D341Med (cell line): ENCODE data around the gene WDR54.
"Not testable (repeated sequence)": the region's sequence is repeated elsewhere in the genome, so short reads cannot be mapped to it uniquely, and the experiment has no call there.

Experiments used
- DNase-seq: peaks from one replicate; pipeline ENCODE4 v3.0.0; 2012; ENCODE audit warnings: low spot score

WDR54 gene

DNA sequence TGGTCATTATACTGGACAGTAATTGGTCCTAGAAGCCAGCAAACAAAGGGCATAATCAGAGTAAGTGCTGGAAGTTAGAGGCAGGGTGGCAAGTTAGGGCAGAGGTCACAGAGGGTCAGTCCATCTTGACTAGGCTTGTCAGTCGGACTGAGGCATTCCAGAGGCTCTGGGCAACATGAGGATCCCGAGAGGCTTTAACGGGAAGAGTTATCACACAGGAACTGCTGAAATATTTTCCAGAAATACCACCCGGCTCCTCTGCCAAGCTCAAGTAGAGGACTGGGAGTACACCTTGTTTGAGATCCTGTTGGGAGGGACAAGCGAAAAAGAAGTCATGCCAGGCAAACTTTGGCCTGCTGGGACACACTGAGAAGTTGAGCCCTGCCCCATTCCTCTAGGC, 13.8 kb upstream of the WDR54 start:
- no peak for DNase-seq

DNA sequence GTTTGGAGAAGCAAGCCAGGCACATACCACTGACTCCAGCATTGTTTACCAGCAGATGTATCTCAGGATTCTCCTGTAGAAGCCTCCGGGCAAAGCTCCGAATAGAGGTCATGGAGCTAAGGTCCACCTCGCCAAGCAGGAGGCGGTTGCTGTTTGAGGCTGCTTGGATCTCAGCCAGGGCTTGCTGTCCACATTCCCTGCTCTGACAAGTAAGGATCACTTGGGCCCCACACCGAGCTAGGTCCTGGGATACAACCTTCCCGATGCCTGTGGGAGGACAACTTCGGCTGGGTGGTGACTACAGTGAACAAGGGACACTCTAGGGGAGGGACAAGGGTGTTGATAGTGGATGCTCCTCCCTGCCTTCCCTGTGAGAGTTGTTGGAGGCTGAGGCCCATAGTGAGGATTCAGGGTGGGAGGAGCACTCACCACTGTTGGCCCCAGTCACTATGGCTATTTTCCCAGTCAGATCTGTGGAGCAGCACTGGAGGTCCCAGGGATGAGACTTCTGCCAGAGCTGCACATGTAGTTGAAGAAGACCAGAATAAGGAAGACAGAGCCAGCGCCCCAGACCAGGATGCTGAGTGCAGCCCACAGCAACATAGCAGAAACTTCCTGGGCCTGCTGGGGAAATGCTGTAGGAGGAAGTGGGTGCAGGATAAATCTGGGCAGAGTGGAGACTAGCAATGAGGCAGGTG, 8.4 kb upstream of the WDR54 start:
- DNase-seq = no peak

DNA sequence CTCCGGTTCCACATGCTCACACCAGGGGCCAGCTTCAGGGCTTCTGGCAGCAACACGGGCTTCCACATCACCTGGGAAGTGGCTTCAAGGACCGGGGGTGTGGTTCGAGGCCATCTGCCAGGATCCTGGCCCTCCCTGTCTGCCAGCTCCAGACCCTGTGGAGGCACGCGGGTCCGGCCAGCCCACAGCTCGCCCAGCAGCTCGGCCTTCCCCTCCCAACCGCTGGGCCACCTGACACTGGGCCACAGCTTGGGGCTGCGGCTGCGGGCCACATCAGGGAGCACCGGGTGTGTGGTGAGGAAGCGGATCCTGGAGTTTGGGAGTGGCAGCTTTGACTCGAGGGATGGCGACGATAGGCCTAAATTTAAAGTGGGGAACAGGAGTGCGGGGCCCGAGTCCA, 7.1 kb upstream of the WDR54 start:
- DNase-seq = no peak

DNA sequence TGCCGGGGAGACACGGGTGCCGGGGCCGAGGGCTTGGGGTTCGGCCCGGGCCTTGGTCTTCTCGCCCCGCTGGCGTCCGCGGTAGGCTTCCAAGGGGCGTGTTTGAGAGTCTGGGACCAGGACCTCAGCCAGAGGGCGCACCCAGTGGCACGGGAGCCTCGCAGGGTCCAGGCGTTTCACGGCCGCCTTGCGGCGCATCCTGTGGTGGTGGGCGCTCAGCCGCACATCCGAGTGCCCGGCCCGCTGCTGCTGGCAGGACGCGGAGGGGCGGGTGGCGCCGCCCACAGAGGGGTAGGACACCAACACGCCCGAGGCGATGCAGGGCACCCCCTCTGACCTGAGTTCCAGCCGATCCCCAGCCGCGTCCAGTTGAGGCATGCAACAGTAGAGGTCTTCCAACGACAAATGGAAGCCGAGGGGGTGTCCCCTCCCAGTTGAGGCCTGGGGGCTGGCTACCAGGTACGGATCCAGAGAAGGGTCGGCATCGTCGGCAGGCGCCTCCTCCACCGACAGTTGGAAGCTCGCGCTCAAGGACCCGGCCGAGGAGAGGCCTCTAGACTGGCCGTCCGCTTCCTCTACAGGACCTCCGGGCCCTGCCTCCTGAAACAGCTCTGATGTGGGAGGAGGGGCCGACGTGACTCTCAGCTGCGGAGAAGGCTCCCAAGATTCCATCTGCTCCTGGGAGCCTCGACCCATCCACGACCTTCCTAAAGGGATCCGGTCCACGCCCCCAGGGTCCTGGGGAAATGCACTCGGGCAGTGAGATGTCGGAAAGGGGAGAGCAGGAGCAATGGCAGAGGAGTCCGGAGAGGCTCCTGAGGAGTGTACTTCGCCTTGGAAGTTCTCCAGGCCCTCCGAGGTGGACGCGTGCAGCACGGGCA, 6.4 kb upstream of the WDR54 start:
- no peak for DNase-seq

DNA sequence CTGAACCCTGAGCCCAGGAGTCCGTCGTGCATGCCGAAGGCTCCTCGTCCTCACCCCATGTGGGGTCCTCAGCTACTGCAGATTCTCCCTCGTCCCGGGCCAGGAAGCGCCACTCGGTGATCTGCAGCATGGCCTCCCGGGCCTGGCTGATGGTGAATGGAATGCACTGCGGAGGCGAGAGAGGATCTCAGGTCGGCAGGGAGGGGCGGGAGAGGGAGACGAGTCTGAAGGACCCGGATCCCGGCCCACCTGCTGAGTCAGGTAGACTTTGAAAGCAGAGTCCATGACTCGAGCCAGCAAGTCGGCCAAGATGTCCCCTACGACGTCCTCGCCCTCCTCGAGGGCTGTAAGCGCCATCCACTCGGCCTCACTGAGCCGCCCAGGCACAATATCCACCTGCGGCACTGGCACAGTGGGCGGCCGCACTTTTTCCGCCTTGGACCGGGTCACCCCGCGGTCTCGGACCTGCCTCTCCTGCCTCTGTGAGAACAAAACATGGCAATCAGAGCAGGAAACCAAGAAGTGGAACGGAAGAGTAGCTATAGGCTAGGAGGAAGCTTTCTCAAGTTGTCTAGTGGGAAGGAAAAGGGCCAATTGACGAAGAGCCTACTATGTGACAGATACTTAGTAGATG, 5.7 kb upstream of the WDR54 start:
- peak; percentile 14 for DNase-seq

DNA sequence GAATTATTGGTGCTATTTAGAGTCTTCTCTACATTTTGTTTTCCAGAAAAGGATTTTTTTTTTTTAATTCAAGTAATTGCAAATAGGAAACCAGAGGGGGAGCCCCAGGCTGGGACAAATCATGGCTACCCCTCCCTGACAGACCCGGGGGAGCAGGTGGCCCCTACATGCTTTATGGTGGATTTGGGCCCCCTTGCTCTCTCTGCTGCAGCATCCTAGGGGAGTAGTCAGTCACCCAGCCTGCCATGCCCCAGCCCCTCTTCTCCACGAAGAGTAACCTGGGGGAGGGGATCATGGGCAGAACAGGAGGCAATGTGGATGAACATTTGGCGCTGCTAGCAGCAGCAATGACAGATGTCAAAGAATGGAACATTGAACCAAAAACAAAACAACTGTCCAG, 4.8 kb upstream of the WDR54 start:
- peak; percentile 13 for DNase-seq

DNA sequence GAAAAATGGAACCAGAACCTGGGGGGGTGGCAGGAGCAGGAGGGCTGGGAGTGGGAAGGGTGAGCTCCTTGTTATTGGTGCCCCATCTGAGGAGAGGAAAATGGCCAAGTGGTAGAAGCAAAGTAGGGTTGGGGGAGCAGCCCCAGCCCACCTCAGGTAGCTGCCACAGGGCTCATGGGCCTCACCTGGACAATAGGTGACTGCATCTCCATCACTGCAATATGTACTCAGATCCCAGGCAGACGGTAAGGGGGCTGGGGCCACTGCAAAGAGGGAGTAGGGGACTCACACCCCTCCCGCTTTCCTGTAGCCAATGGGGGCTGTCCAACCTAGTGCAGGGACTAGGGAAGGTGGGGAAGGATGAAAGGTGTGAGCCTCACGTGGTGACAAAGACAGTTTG, 4.3 kb upstream of the WDR54 start:
- no peak for DNase-seq

DNA sequence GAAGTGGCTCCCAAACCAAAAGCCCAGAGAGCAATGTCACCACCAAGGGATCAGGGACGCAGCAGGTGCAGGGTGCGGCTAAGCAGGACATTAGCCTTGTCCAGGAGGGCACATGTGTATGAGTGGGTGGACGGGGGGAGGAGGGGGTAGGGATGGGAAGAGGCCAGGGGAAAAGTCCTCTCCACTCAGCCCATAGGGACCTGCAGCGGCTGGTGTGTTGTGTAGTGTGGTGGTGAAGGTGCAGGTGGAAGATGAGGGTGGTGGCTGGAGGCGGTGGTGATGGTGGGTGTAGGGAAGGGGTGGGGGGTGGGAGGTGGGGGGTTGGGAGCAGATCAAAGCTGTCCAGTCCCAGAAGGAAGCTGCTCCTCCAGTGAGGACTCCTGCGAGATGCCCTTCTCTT, 3.8 kb upstream of the WDR54 start:
- DNase-seq = no peak

DNA sequence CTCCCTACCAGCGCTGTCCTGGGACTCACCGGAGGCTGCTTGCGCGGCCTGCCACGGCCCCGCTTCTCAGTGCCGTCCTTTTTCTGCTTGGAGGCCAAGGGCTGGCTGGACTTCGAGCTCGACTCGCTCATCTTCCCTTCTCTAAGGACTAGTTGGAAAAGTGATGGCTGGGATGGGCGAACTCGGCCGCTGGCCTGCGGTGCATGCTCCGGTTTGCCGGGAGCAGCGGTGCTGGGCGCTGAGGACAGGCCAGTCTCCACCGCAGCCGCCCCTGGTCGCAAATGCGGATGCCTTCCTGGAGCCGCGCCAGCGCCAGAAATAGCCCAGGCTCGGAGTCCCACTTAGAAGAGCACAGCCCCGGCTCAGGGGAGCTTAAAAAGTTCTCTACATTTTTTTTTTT, 3.2 kb upstream of the WDR54 start:
- DNase-seq = no peak

DNA sequence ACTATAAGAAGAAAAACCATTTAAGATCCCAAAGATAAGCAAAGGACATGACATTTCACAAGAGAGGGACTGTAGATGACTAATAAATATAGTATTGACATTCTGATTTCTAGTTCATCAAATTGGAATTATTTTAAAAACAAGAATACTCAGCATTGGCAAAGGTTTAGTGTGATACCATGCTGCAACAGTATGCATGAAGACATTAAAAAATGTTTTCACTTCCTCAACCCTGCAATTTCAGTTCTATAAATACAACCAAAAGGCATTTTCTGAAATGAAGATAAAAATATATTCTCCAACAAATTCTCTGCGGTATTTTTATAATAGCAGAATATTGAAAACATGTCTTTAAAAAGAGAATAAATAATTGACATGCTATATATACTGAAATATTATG, 2.2 kb upstream of the WDR54 start:
- no peak for DNase-seq

DNA sequence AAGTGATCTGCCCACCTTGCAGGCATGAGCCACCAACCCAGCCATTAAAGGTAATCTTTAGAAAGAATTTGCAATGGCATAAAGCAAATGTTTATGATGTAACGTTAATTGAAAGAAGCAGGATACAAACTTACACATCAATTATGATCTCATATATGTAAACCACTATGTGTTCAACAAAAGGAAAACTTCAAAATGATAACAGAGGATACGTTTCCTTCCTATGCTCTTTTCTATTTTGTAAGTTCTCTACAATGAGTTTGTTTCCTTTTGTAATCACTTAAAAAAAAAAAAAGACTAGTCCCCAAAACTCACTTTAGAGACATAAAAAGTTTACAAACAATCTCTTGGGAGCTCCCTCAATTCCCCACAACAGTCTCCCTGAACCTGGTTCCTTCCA, 1.5 kb upstream of the WDR54 start:
- no peak for DNase-seq

DNA sequence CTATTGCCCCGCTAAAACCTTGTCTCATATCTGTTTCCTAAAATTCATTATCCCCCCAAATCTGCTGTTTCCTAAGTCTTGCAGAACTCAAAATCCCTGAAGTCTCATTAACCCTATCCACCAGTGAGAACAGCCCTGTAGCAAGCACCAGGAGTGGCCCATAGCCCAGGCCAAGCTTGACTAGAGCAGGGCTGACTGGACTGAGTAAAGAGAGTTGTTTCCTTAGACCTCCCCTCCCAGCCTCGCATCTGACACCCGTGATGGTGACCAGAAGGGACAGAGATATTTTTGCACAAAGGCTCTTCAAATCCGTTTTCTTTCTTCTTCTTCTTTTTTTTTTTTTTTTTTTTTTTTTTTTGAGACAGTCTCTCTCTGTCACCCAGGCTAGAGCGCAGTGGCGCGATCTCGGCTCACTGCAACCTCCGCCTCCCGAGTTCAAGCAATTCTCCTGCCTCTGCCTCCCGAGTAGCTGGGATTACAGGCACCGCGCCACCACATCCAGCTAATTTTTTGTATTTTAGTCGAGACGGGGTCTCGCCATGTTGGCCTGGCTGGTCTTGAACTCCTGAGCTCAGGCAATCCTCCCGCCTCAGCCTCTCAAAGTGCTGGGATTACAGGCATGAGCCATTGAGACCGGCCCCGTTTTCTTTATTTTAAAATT, 957 bp upstream of the WDR54 start:
- DNase-seq = not testable (repeated sequence)

DNA sequence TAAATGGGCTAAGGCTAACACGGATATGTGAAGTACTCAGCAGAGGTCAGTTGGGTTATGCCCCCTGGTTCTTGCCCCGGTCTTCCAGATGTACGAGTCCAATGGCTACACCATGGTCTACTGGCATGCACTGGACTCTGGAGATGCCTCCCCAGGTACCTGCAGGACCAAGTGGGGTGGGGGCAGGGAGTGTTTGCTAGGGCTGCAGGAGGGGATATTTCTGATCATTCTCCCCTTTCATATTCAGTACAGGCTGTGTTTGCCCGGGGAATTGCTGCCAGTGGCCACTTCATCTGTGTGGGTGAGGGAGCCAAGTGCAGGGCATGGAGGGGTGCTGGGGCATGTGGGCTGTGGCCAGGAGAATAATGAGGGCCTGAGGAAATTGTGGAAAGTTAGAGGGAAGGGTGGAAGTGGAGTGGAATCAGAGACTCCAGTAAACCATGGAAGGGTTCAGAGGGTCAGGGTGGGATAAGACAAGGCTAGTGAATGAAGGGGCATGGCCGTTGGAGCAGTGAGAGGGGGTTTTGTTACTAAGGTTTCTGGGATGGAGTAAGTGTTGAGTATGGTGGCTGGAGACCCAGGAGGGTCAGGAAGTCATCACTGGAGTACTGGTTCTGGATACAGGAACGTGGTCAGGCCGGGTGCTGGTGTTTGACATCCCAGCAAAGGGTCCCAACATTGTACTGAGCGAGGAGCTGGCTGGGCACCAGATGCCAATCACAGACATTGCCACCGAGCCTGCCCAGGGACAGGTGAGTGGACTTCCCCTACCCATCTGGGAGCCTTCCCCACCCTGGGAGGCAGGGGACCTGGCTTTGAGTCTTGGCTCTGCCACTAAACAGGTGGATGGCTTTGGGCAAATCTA, 1.9 kb downstream of the WDR54 start:
- no peak for DNase-seq

DNA sequence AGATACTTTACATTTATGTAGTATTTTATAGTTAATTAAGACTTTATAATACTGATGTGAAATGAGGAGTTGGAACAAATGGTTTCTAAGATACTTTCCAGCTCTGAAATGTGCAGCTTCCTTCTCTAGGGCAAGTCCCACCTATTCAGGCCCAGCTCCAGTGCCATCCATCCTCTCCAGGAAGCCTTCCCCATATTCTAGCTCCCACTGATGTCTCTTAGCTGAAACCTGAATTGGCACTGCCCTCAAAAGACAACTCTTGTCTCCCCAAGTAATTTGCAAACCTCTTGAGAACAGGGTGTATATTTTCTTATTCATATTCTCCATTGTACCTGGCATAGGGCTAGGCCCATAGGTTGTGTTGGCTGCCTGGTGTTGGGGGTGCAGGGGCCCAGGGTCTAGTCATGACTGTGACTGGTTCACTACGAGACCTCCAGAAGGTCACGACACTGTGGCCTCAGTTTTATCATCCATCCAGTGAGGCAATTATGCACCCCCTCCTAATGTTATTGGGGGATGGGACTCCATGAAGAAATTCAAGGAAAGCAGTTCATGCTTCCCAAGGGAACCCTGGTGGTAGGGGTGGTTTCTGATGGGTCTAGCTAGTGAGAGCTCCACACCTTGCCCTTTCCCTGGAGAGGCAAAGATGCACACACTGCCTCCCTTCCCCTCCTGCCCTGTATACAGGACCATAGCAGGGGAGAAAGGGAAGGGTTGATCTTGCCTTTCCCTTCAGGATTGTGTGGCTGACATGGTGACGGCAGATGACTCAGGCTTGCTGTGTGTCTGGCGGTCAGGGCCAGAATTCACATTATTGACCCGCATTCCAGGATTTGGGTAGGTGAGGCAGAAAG, 2.8 kb downstream of the WDR54 start:
- no peak for DNase-seq

DNA sequence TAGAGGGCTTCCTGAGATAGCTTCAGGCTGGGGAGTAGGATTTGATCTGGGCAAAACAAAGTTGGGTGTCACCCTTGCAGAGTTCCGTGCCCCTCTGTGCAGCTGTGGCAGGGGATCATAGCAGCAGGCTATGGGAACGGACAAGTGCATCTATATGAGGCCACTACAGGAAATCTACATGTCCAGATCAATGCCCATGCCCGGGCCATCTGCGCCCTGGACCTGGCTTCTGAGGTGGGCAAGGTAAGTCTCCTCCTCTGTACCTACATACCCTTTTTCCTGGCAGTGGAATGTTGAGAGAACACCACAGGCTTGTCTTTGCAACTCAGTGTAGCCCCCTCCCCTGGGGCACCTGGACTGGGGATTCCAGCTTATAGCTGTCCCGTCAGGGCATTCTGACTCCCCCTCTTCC, 3.5 kb downstream of the WDR54 start:
- no peak for DNase-seq

DNA sequence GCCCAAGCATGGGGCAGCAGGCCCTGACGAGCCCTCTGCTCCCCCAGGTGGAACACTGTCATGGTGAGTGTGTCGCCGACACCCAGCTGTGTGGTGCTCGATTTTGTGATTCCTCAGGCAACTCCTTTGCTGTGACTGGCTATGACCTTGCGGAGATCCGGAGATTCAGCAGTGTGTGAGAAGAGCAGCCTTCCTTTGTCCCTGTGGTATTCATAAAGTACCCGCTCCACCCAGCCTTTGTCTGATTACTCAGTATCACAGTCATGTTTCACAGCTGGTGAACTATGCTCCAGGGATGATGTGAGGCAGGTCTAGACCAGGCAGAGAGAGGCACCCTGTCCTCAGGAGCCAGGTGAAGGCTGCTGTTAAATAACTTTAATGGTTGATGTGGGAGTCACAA, 4.0 kb downstream of the WDR54 start:
- no peak for DNase-seq

DNA sequence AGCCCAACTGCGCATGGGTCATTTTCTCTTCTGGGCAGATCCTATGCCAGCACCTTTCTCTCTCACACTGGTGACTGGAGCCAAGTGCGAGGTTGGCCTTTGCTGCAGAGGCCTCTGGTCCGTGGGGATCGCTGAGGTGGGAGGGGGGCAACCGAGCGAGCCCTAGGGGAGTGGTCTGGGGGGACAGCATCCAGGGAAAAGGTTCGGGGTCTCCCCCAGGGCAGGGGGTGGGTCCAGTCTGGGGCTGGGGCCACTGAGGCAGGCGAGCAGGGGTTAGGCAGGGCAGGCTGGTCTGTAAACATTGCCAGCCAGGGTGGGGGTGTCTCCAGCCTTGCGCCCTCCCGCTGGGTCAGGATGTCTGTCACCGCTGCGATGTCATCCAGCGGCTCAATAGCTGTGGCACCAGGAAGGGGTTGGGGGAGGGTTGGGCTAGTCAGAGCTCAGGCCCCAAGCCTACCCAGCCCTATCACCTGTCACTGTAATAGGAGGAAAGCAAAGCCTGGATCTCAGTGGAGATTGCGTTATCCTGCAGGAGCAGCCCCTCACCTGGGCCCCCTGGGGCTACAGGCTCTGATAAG, 4.7 kb downstream of the WDR54 start:
- DNase-seq = peak; percentile 10

DNA sequence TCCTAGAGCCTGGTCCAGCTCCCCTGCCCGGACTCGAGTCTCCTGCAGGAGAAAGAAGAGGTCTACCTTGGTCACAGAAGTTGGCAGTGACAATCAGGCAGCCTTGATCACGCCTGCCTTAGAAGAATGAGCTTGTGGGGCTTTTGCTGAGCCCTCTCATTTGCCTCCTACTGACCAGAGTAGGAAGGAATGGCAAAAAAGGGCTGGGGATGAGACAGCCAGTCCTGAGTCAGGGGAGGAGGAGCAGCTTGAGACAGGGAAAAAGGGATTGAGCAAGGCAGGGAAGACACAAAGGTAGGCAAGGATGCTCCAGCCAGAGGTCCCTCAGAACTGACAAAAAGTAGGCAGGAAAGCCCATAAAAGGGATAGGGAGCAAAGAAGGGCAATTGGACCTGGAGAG, 6.0 kb downstream of the WDR54 start:
- no peak for DNase-seq

DNA sequence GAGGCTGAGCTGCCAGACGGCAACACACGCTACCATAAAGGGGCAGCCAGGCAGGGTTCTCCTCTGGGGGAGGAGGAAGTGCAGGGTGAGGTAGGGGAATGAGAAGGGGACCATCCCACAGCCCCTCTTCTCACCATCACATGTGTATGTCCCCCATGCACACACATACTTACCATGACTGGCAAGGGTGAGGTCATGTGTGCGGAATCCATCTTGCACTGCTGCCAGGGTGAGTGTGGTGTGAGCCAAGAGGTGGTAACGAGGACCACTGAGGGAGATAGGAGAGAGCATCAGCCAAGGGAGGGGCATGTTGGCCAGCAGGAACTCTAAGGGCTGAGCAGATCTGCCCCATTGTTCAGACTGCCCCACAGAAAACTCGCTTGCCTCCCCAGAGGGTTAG, 7.1 kb downstream of the WDR54 start:
- DNase-seq = no peak
